ENCODE results near the gene TROAP.
"Not testable (repeated sequence)": the region's sequence is repeated elsewhere in the genome, so short reads cannot be mapped to it uniquely, and the experiment has no call there.

TROAP gene

DNA sequence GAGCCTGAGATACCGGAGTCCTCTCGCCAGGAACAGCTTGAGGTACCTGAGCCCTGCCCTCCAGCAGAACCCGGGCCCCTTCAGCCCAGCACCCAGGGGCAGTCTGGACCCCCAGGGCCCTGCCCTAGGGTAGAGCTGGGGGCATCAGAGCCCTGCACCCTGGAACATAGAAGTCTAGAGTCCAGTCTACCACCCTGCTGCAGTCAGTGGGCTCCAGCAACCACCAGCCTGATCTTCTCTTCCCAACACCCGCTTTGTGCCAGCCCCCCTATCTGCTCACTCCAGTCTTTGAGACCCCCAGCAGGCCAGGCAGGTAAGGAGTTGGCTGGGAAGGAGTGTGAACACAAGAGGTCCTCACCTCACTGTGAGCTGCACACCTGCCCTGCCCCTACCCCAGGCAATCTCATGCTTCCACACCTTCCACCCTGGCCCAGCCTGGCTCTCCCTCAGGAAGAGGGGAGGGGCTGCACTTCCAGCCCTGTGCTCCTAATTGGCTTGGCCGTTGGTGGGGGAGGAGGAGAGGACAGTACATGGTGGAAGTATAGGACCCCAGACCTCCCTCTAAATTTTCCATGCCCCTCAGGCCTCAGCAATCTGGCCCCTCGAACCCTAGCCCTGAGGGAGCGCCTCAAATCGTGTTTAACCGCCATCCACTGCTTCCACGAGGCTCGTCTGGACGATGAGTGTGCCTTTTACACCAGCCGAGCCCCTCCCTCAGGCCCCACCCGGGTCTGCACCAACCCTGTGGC, 7.8 kb downstream of the TROAP start:
- FAIRE-seq = no peak

DNA sequence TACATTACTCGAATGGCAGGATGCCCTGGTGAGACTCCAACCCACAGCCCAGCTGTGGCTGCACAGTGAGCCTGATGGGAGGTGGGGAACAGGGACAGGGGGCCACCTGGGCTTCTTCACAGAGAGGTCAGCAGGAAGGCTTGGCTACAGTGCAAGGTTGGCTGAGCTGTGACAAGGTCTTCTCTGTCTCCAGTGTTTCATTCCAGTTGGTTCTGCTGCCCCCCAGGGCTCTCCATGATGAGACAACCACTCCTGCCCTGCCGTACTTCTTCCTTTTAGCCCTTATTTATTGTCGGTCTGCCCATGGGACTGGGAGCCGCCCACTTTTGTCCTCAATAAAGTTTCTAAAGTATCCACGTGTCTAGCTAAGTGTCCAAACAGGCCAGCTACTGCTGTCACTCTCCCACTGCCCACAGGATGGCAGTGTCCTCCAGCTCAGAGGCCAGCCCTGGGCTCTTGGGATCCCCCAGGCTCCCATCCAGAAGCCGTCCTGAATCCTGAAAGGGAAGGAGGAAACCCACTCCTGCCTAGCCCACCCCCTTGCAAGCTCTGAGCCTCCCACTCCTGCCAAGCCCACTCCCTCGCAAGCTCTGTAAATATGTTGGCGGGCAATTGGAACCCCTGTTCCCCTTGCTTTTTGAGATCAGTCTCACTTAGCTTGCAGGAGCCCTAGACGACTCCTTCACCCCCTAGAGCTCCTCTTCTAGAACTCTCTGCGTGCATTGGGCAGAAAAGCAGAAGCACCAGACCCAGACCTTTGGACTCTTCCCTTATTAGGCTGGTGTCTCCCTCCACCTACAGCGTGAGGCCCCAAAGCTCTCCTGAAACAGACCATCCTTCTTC, 8.5 kb downstream of the TROAP start:
- FAIRE-seq = peak; percentile 95

DNA sequence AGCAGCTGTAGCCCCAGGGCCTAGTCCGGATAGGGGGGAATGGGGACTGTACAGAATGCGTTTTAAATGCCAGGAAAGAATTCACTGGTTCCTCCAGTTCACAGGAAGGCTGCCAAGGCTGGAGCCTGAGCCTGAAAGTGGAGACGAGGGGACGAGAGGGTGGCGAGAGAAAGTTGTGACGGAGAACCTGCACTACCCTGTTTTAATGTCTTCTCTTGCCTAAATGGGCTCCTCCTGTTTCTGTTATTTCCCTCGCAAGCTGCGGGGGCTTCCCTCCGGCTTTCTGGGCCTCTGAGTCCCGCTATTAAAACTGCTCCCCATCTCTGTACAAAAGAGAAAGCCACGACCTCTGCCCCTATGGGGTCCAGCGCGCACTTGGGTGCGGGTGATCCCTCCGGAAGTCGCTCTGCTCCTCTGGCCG, 9.4 kb downstream of the TROAP start:
- no peak for FAIRE-seq

DNA sequence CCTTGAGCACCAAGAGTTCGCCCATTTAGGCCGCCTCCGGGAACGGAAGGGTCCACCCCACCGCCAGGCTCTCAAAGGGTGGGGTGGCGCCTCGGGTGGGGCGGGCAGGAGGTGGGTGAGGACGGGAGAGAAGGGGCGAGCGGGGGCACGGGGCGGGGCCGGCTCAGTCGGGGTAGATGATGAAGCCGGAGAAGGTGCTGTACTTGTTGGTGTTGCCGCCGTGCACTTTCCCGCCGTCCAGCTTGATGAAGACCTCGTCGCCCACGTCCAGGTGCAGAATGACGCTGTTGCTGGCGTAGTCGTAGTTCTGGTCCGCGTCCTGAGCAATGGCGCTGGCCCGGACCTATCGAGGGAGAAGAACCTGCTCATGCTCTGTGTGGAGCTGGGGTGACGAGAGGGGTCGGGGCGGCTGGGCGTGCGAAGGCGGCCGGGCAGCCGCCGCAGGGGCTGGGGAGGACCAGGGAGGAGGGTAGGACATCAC, 9.9 kb downstream of the TROAP start:
- FAIRE-seq = no peak

DNA sequence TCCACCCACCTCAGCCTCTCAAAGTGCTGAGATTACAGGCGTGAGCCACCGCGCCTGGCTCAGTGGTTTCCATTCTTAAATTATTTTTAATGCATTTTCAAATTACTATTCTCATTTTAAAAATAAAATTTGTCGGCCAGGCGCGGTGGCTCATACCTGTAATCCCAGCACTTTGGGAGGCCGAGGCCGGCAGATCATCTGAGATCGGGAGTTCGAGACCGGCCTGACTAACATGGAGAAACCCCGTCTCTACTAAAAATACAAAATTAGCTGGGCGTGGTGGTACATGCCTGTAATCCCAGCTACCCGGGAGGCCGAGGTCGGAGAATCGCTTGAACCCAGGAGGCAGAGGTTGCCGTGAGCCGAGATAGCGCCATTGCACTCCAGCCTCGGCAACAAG, 10.7 kb downstream of the TROAP start:
- FAIRE-seq = not testable (repeated sequence)

DNA sequence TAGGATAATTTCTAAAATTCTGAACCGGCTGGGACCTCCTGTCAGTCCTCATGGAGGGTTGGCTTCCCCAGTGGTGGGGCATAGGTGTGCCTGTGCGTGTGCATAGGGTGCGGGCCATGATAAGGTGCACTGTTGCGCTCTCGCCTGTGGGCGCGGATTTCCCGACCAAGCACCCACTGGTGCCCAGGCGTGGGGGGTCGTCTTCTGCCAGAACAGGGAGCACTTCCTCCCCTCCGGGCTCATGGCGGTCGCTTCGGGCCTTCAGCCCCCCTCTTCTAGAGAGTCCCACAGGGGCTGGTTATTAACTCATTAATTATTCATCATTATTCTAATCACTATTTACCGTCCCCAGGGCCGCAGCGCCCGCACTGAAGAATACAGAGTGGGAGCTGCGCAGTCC, 11.2 kb downstream of the TROAP start:
- no peak for FAIRE-seq

DNA sequence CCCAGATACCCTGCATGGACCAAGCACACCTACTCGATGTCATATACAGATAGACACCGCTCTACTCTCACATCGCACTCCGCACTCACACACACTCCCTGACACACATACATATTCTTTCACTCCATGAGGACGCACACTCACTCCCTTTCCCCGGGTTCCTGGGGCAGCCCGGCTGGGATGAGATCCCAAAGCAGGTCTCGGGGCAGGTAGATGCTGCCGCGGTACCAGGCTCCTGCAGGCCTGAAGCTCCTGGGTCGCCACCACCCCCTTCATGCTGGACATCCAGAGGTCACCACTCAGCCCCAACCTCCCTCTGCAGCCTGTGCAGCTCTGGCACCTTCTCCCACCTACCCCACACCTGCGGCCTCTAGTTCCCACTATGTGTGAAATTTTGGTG, 11.6 kb downstream of the TROAP start:
- FAIRE-seq = no peak

- FAIRE-seq = no peak
These were observed 12.3 kb downstream of the TROAP start for GRCh38 chr12:49335118-49335954.

GRCh38 chr12:49335955-49336644, 13.0 kb downstream of the TROAP start:
- FAIRE-seq = no peak

- no peak for FAIRE-seq
These were observed 13.9 kb downstream of the TROAP start, which contains the start of gene C1QL4 for GRCh38 chr12:49336645-49337584. TSS of gene C1QL4 (minus strand) at chr12:49337188. CDS start at chr12:49336477, 711 bp downstream.

DNA sequence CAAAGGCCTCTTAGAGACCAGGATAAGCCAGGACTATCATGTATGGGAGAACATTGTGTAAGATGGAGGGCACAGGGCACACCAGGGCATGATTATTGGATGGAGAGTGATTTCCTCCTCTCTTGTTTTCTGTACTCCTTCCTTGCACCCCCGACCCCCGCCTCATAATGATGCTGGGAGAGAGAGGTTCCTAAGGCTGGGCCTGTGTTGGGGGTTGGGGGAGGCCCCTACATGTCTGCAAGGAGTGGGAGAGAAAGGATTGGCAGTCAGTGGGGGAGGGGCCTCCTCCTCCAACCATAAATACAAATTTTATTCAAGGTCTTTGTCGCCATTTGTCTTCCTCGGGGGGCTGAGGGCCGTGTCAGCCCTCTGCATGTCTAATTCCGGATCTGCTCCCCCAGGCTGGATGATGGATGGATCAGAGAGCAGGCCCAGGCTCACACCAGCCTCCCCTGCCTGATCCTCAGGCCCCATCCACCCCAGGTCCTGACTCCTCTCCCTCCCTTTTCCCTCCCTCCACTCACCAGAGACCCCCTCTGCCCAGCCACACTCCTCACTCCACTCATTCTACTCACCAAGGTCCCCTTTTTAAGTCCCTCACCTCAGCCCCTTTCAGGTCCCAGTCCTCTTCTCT, 15.9 kb downstream of the TROAP start:
- no peak for FAIRE-seq

GRCh38 chr12:49339464-49339861, 16.4 kb downstream of the TROAP start:
- FAIRE-seq = no peak

DNA sequence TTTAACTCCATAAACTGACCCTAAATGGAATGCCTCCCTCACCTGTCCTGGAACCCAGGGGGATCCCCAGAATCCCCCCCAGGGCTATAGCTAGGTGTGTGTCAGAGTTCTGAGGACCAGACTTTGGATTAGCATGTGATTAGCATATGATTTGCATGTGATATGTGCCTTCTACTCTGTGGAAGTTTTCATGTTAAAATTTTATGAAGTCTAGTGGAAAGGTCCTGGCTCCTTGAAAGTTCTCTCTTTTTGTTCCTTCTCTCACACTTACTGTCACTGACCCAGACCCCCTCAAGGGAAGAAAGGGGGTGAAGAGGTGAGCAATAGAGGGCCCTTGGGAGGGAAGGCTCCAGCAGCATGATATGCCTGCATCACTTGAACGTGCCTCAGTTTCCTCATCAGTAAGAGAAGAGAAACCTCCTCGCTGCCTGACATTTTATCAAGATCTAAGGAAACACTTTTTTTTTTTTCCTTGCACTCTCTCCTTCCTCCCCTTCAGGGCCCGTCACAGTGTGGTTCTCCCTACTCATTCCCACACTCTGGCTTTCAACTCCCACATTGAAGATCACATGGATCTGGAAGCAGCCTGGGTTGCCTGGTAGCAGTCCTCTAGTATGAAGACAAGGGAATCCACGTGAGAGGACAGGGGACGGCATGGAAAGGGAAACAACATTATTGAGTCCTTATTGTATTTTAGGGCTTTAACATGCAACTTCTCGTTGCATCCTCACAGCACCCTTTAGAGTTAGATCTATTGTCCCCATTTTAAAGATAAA, 17.2 kb downstream of the TROAP start:
- FAIRE-seq = no peak

DNA sequence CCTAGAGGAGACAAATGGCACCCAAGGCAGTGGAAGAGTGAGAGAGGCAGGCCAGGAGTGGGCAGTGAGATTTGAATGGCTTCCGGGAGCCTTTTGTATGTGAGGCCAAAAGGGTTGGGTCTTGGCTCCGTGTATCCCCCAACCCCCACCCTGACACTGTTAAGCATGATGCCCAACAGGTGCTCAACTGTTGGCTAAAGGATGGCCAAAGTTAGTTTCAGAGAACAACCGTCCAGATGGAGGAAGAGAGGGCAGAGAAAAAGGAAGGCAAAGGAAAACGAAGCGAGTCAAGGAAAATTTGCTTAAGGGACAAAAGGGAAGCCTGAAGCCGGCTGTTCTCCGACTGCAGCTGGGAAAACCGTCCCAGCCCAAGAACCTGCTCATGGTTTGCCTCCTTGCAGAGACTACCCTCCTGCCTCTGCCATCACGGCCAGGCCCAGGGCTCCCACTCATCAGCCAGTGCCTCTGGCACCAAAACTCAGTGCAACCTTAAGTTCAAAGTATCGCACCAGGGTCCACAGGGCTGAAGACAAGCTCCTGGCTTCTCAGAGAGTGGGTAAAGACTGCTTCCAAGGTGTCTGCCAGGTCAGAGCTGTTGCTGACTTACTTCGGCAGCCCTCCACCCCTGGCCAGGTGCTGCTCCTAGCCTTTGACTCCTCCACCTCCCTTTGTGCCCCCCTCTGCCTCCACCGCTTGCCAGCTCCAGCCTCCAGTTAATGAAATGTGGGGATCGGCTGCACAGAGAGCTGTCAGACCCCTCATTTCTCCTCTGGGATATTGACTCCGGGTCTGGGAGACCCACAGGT, 18.1 kb downstream of the TROAP start:
- peak; percentile 48 for FAIRE-seq

DNA sequence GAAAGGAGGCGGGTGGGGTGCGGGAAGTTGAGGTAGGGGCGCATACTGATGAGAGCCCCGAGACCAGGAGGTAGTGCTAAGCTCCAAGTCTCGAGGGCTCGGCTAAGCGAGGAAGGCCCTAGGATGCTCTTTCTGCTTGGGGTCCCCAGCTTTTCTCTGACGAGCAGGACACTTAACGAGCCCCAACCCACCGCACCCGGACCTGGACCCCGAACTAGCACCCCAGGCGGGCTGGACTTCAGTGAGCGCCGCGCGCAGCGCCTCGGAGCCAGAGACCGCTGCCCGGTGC, 18.7 kb downstream of the TROAP start:
- FAIRE-seq = no peak

DNA sequence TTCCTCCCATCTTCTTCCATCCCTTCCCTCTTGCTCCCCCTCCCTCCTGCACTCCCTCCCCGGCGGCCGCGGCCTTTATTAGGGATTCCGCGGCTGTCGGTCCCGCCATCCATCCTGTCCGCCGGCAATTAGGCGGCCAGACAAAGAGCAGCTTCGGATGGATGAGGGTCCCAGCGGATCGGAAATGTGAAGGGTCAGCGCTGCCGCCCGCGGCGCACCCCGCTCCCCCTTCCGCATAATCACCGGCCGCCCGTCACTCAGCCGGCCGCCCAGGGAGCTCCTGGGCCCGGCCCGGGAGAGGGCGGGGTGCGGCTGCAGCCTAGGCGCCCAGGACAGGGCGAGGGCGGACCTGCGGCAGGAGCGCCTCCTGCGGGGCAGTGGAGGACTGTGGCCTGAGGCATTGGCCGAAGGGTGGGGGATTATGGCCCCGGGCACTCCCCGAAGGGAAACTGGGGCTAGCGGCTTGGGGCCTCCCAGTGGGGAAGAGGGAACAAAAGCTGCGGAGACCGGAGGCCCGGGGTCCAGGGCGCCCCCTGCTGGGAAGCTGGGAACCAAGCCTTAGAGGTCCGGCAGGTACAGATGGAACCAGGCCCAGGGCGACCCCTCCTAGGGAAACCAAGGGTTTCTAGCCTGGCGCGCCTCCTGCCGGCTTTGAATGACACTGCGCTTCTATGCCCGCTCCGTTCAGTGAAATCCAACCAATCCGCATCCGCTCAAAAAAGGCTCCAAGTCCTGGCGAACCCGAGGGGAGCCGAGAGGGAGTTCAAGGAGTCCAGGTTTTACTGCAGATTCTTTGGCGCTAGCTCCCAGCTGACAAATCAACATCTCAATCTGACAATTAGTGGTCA, 19.2 kb downstream of the TROAP start:
- peak; percentile 93 for FAIRE-seq

DNA sequence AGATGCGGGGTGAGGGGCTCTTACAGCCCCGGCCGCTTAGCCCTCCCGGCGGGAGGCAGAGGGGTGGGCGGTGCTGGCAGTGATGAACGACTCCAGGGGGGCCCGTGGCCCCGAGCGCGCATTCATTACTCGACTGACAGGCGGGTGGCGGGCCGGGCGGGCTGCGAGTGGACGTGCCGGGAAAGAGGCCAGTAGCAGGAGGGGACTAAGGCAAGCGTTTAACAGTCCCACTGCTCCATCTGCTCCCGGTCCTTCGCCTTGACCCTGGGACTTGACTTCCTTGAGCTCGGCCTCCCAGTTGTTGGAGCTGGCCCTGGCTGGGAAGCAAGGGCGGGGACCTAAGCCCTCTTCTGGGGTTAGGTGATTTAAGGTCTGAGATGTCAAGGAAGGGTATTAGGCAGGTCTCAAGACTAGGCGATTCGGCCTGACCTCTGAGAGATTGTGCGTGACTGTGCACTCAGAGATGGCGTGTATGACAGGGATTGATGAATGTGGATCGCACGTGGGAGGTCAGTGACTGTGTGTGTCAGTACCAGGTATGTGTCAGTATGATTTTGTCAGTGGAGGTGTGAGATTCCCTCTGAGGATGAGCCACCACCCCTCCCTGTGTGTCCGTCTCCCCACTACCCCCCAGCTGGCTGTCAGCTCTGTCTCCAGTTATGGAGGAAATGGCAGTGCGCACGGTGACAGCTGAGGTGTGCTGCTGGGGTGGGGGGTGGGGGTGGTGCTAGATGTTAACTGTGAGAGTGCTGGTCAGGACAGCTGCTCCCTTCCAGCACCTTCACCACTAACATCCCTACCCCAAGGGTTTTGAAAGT, 20.1 kb downstream of the TROAP start:
- FAIRE-seq = peak; percentile 21

Measured in G401.6 (cell line).